SH-SY5Y (cell line): ENCODE data around the gene ROBO2.

Experiments
- GATA2 ChIP-seq: IDR thresholded peaks from 2 replicates; pipeline ENCODE4 v1.6.1; 2011; ENCODE audit warnings: mild to moderate bottlenecking, low read depth, low read length
- GATA3 ChIP-seq: IDR thresholded peaks from 2 replicates; pipeline ENCODE4 v1.6.1; 2011; ENCODE audit warnings: low read depth, mild to moderate bottlenecking, low read length, moderate library complexity

DNA sequence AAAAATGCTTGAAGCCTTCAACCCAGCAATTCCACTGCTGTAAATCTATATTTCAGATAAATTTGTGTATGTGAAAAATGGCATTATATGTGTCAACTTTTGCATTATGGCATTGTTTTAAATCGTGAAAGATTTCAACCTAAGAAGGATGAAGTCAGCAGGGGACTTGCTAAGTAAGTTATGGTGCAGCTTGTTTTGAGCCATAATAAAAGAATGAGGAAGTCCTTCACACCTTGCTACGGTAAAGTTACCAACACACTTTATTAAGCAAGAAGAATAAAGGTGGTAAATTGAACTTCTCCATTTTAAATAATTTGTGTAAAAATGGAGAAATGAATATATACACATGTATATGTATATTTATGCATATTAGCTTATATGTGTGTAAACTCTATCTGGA, 371.4 kb downstream of the ROBO2 start:
- TF ChIP-seq GATA2: no peak
- TF ChIP-seq GATA3: no peak
